Parathyroid adenoma (tissue), 2 donors: ENCODE data around the gene HOTAIR.

Experiments
- H2AFZ ChIP-seq: fragments of 300-600 bp; sonication (generic); one replicate; pipeline ENCODE4 v1.7.0; 2017; ENCODE audit warnings: antibody characterized with exemption, mild to moderate bottlenecking
- H3K27ac ChIP-seq: fragments of 300-600 bp; sonication (generic); one replicate; pipeline ENCODE4 v1.7.0; 2017
- H3K27me3 ChIP-seq: fragments of 300-600 bp; sonication (generic); one replicate; pipeline ENCODE4 v1.7.0; 2017; ENCODE audit warnings: low read length; ENCODE audit not compliant: control insufficient read depth, insufficient read depth
- H3K36me3 ChIP-seq: fragments of 300-600 bp; sonication (generic); one replicate; pipeline ENCODE4 v1.7.0; 2017; ENCODE audit warnings: low read length; ENCODE audit not compliant: control insufficient read depth, insufficient read depth
- H3K4me1 ChIP-seq: fragments of 300-600 bp; sonication (generic); one replicate; pipeline ENCODE4 v1.7.0; 2017; ENCODE audit warnings: control low read depth
- H3K4me2 ChIP-seq: fragments of 300-600 bp; sonication (generic); one replicate; pipeline ENCODE4 v1.7.0; 2017; ENCODE audit warnings: low read length
- H3K4me3 ChIP-seq: fragments of 300-600 bp; sonication (generic); one replicate; pipeline ENCODE4 v1.7.0; 2017; ENCODE audit warnings: low read depth, low read length
- H3K79me2 ChIP-seq: fragments of 300-600 bp; sonication (generic); one replicate; pipeline ENCODE4 v1.7.0; 2017; ENCODE audit warnings: control low read depth
- H3K9ac ChIP-seq: fragments of 300-600 bp; sonication (generic); one replicate; pipeline ENCODE4 v1.7.0; 2017; ENCODE audit warnings: mild to moderate bottlenecking
- H3K9me3 ChIP-seq: fragments of 300-600 bp; sonication (generic); one replicate; pipeline ENCODE4 v1.7.0; 2017; ENCODE audit warnings: low read length; ENCODE audit not compliant: control insufficient read depth
- CTCF ChIP-seq: fragments of 300-600 bp; sonication (generic); IDR thresholded peaks from one replicate; pipeline ENCODE4 v1.7.0; 2017; ENCODE audit warnings: antibody characterized with exemption, mild to moderate bottlenecking
- donor health status: primary hyperparathyroidism.

HOTAIR gene

GRCh38 chr12:53974084-53975063, at the start of gene HOTAIR:
Gene HOTAIR (minus strand): TSS chr12:53974954.
- Histone ChIP-seq H3K9ac (no peak within 1 kb of the TSS), H3K4me3 (no peak within 1 kb of the TSS)

GRCh38 chr12:54024127-54024526, 49.4 kb upstream of the HOTAIR start:
- no peak overlapping the region for H3K27ac ChIP-seq

More at GRCh38 chr12:53974084-53975063, at the start of gene HOTAIR:
- H3K27me3 ChIP-seq = peaks cover 37% of the 10 kb centered on the region
- no peaks in the 10 kb centered on the region for H3K4me1 ChIP-seq
- H3K4me2 ChIP-seq = peak within 1 kb of the TSS; percentile 22
- no peaks in the 10 kb centered on the region for H3K36me3 ChIP-seq
- H2AFZ ChIP-seq = no peak within 1 kb of the TSS
- H3K27ac ChIP-seq = no peak within 1 kb of the TSS
- no peaks in the 10 kb centered on the region for H3K9me3 ChIP-seq
- H3K79me2 ChIP-seq = no peaks in the 10 kb centered on the region
- no peak for TF ChIP-seq CTCF

GRCh38 chr12:54022960-54023884, 48.5 kb upstream of the HOTAIR start:
- Histone ChIP-seq H3K36me3 (no peaks in the 10 kb centered on the region), H3K9me3 (no peaks in the 10 kb centered on the region), H3K4me1 (no peaks in the 10 kb centered on the region), H3K9ac (no peak overlapping the region), H3K4me3 (no peak overlapping the region), H2AFZ (no peak overlapping the region), H3K27ac (no peak overlapping the region), H3K4me2 (no peak overlapping the region), H3K27me3 (peaks cover 20% of the 10 kb centered on the region), H3K79me2 (no peaks in the 10 kb centered on the region)
- TF ChIP-seq CTCF = no peak

More at GRCh38 chr12:54024127-54024526, 49.4 kb upstream of the HOTAIR start:
- Histone ChIP-seq H3K27me3 (peaks cover 27% of the 10 kb centered on the region), H3K4me3 (no peak overlapping the region), H3K4me1 (no peaks in the 10 kb centered on the region), H3K9ac (no peak overlapping the region), H3K9me3 (no peaks in the 10 kb centered on the region), H2AFZ (no peak overlapping the region), H3K36me3 (no peaks in the 10 kb centered on the region), H3K79me2 (no peaks in the 10 kb centered on the region), H3K4me2 (no peak overlapping the region)
- TF ChIP-seq CTCF = no peak

GRCh38 chr12:54021432-54022013, 46.8 kb upstream of the HOTAIR start:
- H3K27me3 ChIP-seq = peaks cover 10% of the 10 kb centered on the region
- no peak overlapping the region for H3K4me3 ChIP-seq
- H3K4me1 ChIP-seq = no peaks in the 10 kb centered on the region
- TF ChIP-seq CTCF = no peak
- H3K27ac ChIP-seq = no peak overlapping the region
- no peaks in the 10 kb centered on the region for H3K36me3 ChIP-seq
- H3K9ac ChIP-seq = no peak overlapping the region
- H2AFZ ChIP-seq = no peak overlapping the region
- H3K4me2 ChIP-seq = no peak overlapping the region
- no peaks in the 10 kb centered on the region for H3K79me2 ChIP-seq
- no peaks in the 10 kb centered on the region for H3K9me3 ChIP-seq
